Measurements from ENCODE around the gene TEDC1.
"Not testable (repeated sequence)": the region's sequence is repeated elsewhere in the genome, so short reads cannot be mapped to it uniquely, and the experiment has no call there.

The TEDC1 gene

DNA sequence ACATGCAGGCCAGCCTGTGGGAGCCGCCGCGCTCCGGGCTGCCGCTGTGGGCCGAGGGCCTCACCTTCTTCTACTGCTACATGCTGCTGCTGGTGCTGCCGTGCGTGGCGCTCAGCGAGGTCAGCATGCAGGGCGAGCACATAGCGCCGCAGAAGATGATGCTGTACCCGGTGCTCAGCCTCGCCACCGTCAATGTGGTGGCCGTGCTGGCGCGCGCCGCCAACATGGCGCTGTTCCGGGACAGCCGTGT lies 38.2 kb downstream of the TEDC1 start:
- in situ Hi-C loops (cut with HindIII; ENCODE audit: low pct_ligation_motif_present, low pct_unique_long_range_greater_than_20kb, low sequenced_read_pairs) = no loop called here
- no peak for DNase-seq

DNA sequence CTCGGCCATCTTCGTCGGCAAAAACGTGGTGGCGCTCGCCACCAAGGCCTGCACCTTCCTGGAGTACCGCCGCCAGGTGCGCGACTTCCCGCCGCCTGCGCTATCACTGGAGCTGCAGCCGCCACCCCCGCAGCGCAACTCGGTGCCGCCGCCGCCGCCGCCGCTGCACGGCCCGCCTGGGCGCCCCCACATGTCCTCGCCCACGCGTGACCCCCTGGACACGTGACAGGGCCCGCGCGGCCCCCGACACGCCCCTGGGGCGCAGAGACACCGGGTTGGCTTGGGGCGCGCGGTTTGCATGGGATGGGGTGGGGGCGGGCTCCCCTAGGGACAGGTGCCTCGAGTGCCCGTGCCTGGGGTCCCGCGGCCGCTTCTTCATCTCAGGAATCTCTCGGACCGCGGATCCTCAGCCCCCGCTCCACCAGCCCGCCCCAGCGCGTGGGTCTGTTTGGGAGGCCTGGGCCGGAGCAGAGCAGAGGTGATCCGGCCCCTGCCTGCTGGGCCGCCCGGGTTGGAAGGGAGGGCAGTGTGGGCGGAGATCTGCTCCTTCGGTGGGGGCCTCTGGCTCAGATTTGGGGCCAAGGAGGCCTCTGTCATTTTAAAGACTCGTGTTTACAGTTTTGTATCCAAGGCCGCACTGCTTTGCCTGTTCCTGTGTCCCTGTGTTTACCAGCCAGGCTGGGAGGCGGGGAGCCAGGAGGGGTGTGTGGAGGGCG lies 38.7 kb downstream of the TEDC1 start:
- no peak for DNase-seq
- in situ Hi-C loops (cut with HindIII; ENCODE audit: low pct_ligation_motif_present, low pct_unique_long_range_greater_than_20kb, low sequenced_read_pairs) = no loop called here

DNA sequence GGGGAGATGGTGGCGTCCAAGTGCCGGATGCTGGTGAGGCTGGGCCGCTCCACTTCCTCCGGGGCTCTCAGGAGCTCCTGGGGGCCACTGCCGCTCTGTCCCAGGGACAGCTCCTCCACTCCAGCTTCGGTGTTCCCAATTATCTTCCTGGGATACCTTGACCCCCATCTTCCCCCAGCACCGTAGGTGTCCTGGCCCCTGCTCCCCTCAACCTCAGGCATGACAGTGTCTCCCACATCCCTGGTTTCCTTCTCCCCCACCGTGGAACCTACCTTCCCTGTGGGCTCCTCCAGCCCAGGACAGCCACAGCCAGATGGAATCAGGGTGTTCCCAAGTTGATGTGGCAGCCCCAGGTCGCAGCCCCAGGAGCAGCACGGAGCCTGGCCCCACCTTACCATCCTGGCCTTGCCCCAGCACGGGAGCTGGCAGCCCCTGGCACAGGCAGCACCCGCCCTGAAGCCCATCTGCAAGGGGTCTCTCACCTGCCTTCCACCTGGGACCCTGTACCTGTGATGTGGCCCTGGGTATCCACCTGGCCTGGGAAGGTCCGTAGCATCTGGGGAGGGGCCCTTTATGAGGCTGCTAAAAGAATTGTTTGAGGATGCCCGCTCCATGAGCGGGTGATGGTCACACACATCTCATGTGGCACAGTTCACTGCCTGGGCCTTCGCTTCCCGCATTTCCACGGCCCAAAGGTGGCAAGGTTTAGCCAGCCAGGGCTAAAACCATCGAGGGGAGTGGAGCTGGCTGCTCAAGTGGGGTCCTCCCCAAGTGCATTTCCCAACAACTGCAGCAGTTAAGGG lies 39.4 kb downstream of the TEDC1 start:
- DNase-seq = no peak
- in situ Hi-C loops (cut with HindIII; ENCODE audit: low pct_ligation_motif_present, low pct_unique_long_range_greater_than_20kb, low sequenced_read_pairs) = no loop called here

DNA sequence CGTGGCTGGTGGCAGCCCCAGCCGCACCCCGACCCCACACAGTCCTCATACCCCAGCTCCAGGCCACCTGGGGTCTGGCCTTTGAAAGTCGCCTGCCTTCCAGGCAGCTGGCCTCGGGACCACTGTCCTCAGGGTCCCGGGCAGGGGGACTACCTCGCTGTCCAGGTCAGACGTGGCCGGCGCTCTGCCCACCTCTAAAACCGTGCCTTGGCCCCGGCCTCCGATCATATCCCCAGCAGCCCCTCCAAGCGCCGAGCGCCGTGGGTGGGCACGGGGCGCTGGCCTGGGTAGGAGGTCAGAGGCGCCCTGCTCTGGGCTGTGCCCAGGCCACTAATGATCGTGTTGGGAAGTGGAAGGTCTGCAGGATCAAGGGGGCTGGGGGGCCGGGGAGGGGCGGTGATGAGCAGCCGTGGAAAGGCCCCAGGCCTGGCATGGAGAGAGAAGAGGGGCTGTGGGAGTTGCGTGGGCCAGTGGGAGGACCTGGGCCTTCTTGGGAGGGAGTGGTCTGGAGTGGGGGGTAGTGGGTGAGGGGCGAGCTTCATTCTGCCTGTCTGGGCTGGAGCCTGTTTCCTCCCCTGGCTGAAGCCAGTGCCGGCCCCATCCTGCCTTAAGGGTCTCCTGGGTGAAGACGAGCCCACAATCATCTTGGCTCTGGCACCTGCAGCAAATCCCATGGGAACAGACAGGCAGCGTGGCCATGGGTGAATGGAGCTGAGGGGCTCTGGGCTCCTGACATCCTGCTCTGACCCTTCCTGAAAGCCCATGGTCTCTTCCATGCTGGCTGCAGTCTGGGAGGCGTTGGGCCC lies 40.2 kb downstream of the TEDC1 start:
- in situ Hi-C loops (cut with HindIII; ENCODE audit: low pct_ligation_motif_present, low pct_unique_long_range_greater_than_20kb, low sequenced_read_pairs) = no loop called here

DNA sequence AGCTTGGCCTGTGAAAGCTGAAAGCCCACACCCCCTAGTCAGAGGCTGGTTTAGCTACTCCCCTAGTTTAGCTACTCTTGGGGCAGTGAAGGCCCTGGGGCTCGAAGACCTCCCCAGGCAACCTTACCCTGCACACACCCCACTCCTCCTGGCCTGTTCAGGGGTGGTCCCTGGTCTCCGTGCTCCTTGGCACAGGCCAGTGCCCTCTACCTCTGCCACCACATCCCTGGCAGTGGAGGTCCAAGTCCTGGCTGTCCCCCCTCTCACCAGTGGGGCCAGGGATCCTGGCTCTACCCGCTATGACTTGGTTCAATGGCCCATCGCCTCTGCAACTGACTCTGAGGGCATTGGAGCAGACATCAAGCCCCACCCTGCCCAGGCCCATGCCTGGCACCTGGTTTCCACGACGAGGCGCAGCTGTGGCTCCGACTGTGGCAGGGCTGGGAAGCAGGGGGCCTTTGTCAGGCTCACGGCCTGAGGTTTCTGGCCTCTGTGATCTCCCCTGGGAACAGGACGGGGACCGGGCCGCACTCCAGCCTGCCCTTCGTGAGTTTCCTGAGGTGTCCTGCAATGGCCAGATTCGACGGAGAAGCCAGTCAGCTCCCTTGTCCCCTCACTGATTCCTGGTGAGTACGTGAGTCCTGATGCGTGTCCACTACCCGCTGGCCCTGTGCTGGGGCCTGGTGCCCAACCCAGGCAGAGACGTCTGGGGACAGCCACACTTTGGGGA lies 41.0 kb downstream of the TEDC1 start:
- no peak for DNase-seq
- in situ Hi-C loops (cut with HindIII; ENCODE audit: low pct_ligation_motif_present, low pct_unique_long_range_greater_than_20kb, low sequenced_read_pairs) = no loop called here

More for the DNA sequence above, 40.2 kb downstream of the TEDC1 start:
- DNase-seq = no peak

DNA sequence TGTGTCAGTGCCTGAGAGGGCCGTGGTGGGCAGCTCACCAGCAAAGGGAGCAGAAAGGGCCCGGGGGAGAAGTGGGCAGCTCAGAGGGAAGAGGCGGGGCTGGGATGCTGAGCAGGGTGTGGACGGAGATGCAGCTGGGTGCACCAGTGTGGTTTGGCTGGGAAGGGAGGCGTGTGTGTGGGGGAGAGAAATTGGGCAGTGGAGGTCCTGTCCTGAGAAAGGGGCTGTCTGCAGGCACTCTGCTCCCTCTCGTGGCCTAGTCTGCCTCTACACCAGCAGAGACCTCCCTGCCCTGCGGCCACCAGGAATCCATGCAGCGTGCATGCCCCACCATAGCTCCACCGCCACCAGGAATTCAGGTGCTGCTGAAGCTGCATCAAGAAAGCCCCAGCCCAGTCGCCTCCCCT lies 41.7 kb downstream of the TEDC1 start:
- in situ Hi-C loops (cut with HindIII; ENCODE audit: low pct_ligation_motif_present, low pct_unique_long_range_greater_than_20kb, low sequenced_read_pairs) = no loop called here
- DNase-seq = no peak

DNA sequence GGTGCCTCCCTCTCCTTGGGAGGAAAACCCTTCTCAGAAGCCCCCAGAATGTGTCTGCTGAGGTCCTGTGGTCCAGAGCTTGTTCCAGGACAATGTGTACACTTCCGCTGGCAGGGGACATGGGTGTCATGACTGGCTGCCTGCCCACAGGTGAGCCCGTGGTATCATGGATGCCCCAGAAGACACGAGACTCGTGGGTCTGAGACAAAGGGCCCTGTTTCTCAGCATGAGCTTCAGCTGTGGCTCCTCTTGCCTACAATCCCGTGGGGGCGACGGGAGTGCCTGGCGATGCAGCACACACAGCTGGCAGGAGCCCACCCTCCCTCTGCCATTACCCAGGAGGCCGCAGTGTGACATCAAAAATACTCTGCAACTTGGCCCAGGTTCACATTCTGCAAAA lies 42.3 kb downstream of the TEDC1 start:
- DNase-seq = no peak
- in situ Hi-C loops (cut with HindIII; ENCODE audit: low pct_ligation_motif_present, low pct_unique_long_range_greater_than_20kb, low sequenced_read_pairs) = no loop called here

DNA sequence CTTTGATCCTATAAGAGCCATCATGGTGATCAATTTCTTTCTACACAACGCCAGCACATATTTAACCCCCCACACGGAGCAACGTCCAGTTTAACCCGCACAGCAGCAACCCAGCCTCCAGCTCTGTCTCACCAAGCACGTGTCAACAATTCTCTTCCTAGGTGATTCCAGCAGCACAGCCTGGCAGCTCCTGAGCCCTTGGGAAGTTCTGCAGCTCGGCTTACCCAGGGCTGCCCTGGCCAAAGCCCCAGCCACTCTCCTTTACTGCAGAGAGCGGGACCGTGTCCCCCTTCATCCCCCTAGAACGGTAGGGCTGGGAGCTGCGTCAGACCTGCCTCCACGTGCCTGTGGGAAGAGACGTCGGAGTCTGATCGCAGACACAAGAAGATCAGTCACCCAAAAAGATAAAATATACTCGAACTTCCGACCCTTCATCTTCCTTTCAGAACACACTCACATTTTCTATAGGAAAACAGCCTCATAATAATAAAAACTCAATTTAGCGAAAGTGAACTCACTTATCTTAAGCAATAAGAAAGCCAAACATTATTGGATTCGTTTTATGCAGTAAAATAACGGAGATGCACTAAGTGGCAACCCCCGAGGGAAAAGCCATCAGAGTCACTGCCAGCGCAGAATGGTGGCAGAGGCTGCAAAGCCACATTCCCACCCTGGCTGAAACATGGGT lies 42.9 kb downstream of the TEDC1 start:
- in situ Hi-C loops (cut with HindIII; ENCODE audit: low pct_ligation_motif_present, low pct_unique_long_range_greater_than_20kb, low sequenced_read_pairs) = no loop called here
- DNase-seq = no peak

DNA sequence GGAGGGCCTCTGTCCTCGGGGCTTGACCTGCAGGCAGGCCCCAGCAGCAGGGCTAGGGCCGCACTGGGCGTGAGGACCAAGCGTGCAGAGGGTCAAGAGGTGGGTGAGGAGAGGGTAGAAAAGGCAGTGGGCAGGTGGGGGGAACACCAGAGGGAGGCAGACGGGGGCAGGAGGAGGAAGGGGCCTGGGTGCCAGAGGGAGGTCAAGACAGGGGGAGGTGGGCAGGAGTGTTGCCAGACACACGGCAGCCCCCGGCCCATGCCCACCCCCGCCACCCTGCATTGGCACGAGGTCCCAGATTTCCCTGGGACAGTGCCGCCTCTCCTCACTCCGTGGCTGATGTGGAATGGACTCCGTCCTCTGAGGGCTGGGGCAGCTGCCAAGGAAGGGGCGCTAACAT lies 43.5 kb downstream of the TEDC1 start:
- in situ Hi-C loops (cut with HindIII; ENCODE audit: low pct_ligation_motif_present, low pct_unique_long_range_greater_than_20kb, low sequenced_read_pairs) = no loop called here
- no peak for DNase-seq

DNA sequence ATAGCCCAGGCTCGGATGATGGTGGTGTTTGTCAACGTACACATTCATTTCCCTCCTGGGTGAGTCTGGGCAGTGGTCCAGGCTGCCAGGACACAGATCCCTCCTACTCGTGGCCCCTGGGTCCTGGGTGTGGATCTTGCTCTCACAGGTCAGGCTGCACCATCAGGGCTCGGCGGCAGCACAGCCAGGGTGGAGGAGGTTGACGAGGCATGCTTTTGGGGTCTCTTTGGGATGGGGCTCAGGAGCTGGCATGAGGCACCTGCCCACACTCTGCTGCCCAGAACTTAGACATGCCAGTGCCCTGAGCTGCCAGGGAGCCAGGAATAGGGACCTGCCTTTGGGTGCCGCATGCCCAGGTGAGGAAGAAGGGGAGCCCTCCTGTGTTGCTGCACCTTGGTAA lies 45.0 kb downstream of the TEDC1 start:
- no peak for DNase-seq
- in situ Hi-C loops (cut with HindIII; ENCODE audit: low pct_ligation_motif_present, low pct_unique_long_range_greater_than_20kb, low sequenced_read_pairs) = no loop called here

DNA sequence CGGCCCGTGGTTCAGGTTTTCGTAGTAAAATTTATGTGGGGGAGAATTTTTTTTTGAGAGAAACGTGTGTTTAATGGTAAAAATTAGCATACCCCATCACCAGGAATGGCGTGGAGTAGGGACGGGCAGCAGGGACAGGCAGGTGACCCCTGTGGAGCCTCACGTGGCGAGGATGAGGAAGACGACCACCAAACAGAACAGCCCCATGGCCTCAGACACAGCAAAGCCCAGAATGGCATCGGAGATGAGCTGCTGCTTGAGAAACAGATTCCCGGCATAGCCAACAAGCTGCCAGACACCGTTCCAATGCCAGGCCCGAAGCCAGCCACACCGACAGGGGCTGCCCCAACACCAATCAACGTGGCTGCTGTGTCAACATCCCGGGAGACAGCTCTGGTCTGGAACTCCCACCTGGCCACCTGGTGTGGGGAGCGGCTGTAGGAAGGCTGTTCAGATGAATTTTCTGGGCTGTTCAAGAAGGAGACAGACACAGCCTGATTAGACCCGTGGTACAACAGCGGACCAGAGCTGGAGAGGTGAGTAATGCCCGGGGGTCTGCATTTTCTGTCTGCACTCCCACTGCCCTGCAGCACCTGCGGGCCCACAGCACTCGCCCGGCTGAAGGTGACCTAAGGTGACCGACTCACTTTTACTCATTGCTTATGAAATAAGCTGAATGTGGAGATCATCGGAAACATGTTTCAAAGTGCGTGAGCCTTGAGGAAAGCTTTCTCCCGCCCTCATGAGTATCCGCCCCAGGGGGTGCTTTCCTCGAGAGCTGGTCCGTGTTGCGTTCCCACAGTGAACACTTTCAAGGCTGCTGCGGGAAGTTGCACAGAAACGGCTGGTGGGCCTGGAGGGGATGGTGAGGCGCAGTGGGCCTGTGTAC lies 45.9 kb downstream of the TEDC1 start:
- no peak for DNase-seq
- in situ Hi-C loops (cut with HindIII; ENCODE audit: low pct_ligation_motif_present, low pct_unique_long_range_greater_than_20kb, low sequenced_read_pairs) = no loop called here

DNA sequence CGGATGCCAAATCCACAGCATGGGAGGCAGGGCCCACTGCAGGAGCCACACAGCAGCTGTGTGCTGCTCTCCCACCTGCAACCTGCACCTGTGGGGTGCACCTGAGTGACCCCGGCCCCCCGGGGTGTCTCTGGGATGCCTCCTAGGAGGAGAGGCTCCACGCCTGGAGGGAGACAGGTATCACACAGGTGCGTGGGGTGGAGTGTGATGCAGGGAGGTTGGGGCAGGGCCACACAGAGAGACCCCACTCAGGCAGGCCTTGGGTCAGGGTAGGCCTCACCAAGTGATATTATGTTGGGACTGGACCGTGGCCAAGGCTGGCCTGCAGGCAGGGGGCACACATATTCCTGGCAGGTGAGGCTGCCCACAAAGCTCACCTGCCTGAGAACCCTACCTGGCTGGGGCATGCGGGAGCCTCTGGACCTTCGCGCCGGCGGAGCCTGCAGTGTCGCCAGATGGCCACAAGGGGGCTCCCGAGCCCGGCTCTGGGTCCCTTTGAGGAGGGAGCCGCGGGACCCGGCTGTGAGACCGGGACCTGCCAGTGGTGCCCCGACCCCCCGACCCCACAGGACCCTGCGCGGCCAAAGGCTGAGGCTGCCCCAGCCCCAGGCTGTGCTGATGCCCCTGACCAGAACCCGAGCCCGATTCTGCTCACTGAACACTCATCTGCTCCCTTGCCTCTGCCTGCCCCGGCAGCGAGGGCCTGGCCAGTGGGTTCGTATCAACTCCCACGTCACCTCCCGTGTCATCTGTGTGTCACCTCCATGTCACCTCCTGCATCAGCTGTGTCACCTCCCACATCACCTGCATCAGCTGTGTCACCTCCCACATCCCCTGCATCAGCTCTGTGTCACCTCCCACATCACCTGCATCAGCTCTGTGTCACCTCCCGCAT lies 46.8 kb downstream of the TEDC1 start:
- in situ Hi-C loops (cut with HindIII; ENCODE audit: low pct_ligation_motif_present, low pct_unique_long_range_greater_than_20kb, low sequenced_read_pairs) = no loop called here
- peak; percentile 31 for DNase-seq

DNA sequence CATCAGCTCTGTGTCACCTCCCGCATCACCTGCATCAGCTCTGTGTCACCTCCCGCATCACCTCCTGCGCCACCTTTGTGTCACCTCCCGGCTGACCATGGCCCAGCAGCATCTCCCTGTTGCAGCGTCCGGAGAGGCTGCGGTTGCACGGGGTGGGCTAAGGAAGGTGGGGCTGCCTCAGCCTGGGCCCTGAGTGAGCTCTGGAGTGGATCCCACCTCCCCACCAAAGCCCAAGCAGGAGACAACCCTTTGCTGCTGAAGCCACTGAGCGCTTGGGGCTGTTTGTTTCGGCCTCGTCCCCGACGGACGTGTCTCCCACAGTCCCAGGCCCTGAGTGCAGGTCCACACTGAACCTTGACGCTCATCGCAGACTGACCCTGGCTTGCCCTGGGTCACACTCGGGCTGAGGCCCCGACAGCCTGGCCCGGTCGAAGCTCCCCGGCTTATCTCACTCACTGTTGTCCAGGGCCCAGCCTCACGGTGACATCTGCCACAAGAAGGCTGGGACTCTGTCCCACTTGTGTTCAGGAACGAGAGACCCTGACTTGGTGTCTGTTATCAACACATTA lies 47.5 kb downstream of the TEDC1 start:
- DNase-seq = no peak
- in situ Hi-C loops (cut with HindIII; ENCODE audit: low pct_ligation_motif_present, low pct_unique_long_range_greater_than_20kb, low sequenced_read_pairs) = no loop called here

DNA sequence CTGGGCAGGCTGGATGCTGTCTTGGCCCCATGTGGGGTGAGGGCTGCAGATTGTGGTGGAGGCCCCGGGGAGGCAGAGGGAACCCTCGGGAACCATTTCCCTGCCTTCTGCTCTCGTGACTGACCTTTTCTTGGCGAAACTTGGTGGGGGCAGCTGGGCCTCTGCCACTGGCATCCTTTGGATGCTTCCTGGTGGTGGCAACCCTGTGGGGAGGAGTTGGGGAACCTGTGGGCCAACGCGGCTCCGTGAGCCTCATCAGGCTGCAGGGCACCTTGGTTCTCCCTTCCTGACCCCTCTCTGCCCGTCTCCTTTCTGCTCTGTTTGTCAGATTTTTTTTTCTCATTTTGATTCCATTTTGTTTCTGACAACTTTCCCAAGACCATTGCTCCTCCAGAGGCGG lies 49.8 kb downstream of the TEDC1 start:
- in situ Hi-C loops (cut with HindIII; ENCODE audit: low pct_ligation_motif_present, low pct_unique_long_range_greater_than_20kb, low sequenced_read_pairs) = no loop called here
- no peak for DNase-seq

DNA sequence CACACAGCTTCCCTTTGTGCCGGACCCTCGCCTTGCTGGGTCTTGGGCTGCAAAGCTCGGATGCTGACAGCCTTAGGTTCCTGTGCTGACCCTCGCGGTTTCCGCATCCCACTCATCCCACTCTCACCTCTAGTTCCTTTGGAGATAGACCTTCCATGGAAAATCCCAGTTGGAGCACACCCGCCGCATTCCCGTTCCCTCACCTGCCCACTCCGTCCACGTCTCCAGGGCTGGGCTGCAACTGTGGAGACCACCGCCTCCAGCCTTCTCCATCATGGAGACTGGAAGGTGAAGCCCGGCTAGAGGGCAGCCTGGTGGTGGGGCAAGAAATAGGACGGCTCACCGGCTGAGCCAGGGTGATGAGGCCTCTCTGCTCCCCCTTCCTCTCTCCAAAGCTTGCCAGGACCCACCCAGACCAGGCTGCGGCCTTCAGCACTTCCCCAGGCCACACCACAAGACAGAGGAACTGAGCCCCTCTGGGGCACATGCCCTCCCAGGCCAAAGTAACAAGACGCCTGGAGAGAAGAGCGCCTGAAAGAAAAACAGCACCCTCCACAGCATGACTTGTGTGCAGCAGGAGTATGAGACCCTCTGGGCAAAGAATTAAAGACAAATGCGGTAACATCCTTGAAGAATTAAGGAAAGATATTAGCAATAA lies 50.3 kb downstream of the TEDC1 start:
- in situ Hi-C loops (cut with HindIII; ENCODE audit: low pct_ligation_motif_present, low pct_unique_long_range_greater_than_20kb, low sequenced_read_pairs) = no loop called here
- no peak for DNase-seq

DNA sequence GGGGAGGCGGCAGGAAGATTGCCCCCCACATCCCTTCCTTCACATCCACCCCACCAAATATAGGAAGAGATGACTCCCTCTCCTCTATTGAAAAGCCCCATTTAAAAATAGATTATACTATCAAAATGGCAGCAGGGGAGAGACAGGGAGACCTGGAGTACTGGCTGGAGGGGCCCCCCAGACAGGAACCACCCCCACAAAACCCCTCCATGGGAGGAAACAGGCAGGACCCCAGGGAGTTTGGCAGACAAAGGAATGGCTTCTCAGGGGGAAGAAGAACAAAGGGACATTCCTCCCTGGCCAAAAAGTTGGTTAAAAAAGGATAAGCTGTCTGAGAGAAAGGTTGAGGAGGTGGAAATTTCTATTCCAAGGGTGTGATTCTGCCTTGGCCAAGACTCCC lies 54.6 kb downstream of the TEDC1 start:
- DNase-seq; in situ Hi-C loops (cut with HindIII; ENCODE audit: low pct_ligation_motif_present, low pct_unique_long_range_greater_than_20kb, low sequenced_read_pairs): not testable (repeated sequence)

All from ACHN (cell line).